GM19463 (cell line): ENCODE measurements around the gene MANBA.
"Not testable (repeated sequence)": the region's sequence is repeated elsewhere in the genome, so short reads cannot be mapped to it uniquely, and the experiment has no call there.

ENCODE experiments used
- ATAC-seq: cut with Tn5 transposase; IDR thresholded peaks from one replicate; pipeline ENCODE4 v1.9.1; 2021; ENCODE audit warnings: mild to moderate bottlenecking, moderate library complexity; ENCODE audit not compliant: unreplicated experiment

The MANBA gene

GRCh38 chr4:102725229-102725628 lies 35.5 kb downstream of the MANBA start:
- no peak for ATAC-seq

DNA sequence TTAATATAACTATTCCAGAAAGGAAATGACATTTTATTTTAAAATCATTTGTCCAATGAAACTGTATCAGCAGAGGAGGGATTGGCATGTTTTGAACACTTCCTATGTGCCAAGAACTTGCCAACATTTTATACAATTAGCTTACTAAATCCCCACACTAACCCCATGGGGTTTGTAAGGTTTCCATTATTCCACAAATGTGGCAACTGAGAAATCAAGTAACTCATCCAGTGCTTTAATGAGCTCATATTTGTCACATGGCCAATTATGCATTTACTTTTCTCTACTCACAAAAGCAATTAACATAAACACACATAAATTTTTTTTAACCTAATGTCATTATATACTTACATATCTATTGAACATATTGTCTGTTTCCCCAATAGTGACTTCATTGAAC lies 37.3 kb downstream of the MANBA start:
- ATAC-seq, result no peak

- no peak for ATAC-seq
These were observed 38.0 kb downstream of the MANBA start for GRCh38 chr4:102722740-102723139.

GRCh38 chr4:102718833-102719575 lies 41.8 kb downstream of the MANBA start:
- ATAC-seq, result not testable (repeated sequence)

DNA sequence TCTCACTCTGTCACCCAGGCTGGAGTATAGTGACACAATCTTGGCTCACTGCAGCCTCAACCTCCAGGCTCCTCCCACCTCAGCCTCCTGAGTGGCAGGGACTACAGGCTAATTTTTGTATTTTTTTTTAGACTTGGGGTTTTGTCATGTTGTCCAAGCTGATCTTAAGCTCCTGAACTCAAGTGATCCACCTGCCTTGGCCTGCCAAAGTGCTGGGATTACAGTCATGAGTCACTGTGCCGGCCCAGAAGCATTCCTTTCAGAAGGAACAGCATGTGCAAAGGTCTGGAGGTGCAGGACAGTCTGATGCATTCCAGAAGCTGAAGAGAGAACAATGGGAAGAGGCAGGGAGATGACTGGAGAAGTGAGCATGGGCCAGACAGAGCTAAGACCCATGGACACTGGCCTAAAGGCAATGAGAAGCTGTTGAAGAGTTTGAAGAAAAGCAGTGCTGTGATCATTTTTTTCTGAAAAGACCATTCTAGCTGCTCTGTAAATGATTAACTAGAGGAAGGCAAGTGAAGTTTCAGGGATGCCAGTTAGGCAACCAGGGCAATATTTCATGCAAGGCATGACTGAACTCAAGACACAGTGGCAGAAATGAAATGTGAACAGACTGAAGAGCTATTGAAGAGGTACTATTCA lies 43.2 kb downstream of the MANBA start:
- peak; percentile 77 for ATAC-seq

GRCh38 chr4:102715057-102715456 lies 45.7 kb downstream of the MANBA start:
- ATAC-seq, result no peak

GRCh38 chr4:102713774-102714173 lies 47.0 kb downstream of the MANBA start:
- ATAC-seq, result not testable (repeated sequence)

GRCh38 chr4:102713096-102713495 lies 47.7 kb downstream of the MANBA start:
- no peak for ATAC-seq

DNA sequence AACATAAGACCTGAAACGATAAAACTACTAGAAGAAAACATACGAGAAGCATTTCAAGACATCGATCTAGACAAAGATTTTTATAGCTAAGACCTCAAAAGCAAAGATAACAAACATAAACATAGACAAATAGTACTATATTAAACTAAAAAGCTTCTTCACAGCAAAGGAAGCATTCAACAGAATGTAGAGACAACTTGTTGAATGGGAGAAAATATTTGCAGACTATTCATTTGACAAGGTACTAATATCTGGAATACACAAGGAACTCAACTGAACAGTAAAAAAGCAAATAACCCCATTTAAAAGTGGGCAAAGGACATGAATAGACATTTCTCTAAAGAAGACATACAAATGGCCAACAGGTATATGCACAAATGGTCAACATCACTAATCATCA lies 49.8 kb downstream of the MANBA start:
- ATAC-seq, result no peak

DNA sequence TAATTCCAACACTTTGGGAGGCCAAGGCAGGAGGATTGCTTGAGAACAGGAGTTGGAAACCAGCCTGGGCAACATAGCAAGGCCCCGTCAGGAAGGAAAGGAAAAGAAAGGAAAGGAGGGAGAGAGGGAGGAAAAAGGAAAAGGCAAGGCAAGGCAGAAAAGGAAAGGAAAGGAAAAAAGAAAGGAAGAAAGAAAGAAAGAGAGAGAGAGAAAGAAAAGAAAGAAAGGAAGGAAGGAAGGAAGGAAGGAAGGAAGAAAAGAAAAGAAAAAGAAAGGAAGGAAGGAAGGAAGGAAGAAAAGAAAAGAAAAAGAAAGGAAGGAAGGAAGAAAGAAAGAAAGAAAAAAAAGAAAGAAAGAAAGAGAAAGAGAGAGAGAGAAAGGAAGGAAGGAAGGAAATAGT lies 51.7 kb downstream of the MANBA start:
- ATAC-seq, result not testable (repeated sequence)

DNA sequence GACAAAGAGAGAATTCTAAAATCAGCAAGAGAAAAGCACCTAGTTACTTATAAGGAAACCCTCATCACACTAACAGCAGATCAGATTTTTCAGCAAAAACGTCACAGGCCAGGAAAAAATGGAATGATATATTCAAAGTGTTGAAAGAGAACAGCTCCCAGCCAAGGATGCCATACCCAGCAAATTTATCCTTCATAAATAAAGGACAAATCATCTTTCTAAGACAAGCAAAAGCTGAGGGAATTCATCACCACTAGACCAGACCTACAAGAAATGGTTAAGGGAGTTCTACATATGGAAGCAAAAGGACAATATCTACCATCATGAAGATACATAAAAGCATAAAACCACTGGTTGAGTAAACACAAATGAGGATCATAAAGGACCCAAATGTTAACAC lies 53.6 kb downstream of the MANBA start:
- ATAC-seq, result no peak

DNA sequence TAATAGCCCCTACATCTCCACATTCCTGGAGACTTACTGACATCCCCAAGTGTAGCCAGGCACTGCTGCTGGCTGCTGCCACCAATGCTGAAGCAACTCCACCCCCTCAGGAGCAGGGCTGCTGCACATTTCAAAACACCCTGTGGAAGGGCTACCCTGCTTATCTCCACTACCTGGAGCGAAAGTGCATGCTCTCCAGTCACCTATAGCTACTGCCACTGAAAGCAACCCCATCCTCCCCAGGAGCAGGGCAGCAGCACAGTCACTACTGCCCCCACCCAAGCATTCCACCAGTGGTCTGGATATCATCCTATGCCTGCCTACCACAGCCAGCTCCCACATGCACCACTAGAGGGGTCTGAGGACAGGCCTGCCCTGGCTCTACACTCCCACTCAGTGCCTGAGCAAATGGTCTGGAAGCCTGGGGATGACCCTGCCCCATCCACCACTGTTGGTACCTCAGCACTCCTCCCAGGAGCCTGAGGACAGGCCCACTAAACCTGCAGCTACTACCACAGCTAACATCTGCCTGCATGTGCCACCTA lies 55.3 kb downstream of the MANBA start:
- no peak for ATAC-seq

DNA sequence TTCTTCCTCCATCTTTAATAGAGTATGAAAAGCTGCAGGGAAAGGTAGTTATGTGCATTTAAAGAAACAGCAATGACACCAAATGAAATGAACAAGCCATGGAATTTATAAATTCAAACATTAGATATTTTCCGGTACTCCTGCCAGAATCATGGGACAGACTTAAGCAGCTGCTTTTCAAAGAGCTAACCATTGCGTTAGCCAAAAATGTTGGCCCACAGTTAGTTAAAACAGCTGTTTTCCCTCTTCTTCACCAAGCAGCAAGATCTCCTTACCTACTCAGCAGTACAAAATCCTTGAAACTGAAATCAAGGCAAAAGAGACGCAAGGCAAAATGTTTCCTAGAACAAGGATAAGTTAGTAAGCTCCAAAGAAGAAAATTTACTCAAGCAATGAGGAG lies 64.0 kb downstream of the MANBA start:
- ATAC-seq, result no peak

- no peak for ATAC-seq
These were observed 66.0 kb downstream of the MANBA start for GRCh38 chr4:102694791-102695190.

DNA sequence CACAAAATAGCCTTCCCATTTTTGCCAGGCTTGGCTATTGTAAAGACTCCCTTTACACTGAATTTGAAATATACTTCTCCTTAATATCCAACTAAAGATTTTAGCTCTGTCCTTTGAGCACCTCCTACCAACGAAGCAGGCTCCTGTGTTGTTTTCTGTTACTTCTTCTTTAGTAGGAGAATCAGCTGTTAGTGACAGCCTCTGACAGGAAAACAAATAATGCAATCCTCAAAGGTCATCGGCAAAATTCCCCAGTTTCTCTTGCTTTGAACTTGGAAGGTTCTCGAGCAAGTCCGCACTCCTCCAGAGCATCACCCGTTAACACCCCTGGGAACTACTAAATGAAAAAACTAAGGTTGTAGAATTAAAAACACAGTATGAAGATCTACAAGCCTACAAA lies 66.9 kb downstream of the MANBA start:
- ATAC-seq, result no peak

DNA sequence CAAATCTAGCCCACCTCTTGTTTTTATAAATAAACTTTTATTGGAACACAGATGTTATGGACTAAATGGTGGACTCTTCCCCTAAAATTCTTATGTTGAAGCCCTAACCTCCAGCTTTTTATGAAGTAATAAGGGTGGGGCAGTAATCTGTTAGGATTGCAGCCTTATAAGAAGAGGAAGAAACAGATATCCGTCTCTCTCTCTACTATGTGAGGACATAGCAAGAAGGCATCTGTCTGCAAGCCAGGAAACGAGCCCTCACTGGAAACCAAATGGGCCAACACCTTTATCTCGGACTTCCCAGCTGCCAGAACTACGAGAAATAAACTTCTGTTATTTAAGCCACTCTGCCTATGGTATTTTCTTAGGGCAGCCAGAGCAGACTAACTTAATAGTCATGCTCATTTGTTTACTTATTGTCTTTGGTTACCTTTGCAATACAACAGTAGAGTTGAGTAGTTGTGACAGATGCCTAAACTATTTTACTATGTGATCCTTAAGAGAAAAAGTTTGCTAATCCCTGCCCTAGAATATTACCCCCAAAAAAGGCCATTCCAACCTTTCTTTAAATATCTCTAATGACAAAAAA lies 67.4 kb downstream of the MANBA start:
- no peak for ATAC-seq

- no peak for ATAC-seq
These were observed 68.3 kb downstream of the MANBA start for GRCh38 chr4:102692474-102692873.

- ATAC-seq, result peak; percentile 24
These were observed 72.8 kb downstream of the MANBA start for GRCh38 chr4:102687982-102688433.

GRCh38 chr4:102687373-102687981 lies 73.3 kb downstream of the MANBA start:
- ATAC-seq, result peak; percentile 87

- ATAC-seq, result no peak
These were observed 75.0 kb downstream of the MANBA start for GRCh38 chr4:102685768-102686167.

GRCh38 chr4:102684610-102685052 lies 76.1 kb downstream of the MANBA start:
- peak; percentile 34 for ATAC-seq
